Measurements from ENCODE around the gene LARP1B.
"Not testable (repeated sequence)": the region's sequence is repeated elsewhere in the genome, so short reads cannot be mapped to it uniquely, and the experiment has no call there.

LARP1B gene

DNA sequence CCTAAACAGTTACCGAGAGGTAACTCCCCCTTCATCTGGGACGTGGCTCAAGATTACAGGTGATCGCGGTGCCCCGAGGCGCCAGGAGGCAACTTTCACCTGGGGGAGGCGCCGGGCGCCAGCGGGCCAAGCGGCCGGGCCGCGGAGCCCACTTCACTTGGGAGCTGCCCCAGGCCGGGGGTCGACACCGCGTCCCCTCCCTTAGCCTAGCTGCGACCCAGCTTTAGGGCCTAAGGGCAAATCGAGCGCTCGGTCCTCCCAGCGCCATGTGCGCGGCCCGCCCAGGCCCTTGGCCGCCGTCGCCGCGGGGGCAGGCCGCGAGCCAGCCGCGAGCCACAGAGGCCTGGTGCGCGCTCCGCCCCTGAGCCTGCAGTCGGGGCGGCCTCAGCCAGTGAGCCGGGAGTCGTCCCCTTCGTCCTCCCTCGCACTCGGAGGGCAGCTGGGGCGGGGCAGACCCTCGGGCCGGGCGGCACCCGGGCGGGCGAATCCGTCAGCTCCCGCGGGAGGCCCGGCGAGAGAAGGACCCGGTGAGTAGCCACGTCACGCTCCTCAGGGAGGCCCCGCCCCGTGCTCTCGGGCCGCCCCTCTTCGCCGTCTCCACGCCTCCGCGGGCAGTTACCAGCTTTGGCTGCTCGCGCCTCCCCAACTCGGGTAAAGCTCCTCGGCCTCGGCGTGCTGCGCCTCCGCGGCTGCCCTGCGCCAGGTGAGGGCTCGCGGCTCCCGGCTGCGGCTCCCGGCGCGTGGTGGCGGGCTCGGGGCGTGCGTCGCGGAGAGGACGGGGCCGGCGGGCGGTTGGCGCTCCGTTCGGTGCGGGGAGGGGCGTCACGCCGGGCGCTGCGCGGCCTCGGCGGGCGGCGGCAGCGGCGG lies at the start of gene LARP1B:
Gene LARP1B (plus strand): TSS at position 614 of the 867 bp plus-strand sequence. CDS start 13,640 bp downstream, outside the sequence.
- peak; percentile 95 for DNase-seq

DNA sequence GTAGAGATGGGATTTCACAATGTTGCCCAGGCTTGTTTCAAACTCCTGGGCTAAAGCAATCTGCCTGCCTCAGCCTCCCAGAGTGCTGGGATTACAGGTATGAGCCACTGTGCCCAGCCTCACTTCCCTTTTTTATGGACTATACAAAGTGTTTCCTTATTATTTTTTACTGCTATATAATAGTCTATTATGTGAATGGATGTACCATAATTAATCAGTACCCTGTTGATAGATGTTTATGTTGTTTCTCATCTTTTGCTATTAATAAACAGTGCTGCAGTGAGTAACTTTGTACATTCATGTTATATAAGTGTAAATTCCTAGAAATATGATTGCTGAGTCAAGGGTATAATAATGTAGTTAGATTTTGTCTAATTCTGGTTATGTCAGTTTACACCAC lies 35.8 kb upstream of the LARP1B start:
- DNase-seq: no peak

DNA sequence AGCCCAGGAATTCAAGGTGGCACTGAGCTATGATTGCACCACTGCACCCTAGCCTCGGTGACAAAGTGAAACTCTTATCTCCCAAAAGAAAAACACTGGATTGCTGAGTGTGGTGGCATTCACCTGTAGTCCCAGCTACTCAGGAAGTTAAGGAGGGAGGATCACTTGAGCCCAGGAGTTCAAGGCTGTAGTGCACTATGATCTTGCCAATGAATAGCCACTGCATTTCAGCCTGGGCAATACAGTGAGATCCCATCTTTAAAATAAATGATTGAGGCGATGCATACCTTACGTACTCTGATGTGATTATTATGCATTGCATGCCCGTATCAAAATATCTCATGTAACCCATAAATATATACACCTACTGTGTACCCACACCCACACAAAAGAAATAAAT lies 31.2 kb upstream of the LARP1B start:
- DNase-seq: no peak

DNA sequence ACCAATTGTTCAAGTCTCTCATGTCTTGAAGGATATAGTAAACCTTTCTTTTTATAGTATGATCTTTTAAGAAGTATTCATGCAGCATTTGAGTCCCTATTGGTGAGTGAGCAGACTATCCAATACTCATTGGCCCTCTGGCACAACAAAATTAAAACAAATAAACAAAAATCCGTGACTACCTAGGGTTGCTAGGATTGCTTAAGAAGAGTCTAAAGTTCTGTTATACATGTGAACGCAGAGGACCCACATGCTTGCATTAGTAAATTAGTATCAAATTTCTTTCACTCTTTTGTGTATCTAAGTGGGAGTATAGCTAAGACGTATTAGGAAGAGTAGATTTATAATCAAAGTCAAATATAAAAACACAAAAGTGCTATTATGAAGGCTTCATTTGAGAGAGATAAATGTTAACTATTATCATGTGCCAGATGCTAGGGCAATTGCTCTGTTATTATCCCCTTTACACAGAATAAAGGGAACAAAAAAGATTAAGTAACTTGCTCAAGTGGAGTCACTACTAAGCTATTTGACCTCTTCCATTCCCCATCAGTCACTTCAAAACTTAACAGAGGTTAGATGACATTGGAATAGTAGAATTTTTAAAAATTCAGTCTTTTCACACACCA lies 29.2 kb upstream of the LARP1B start:
- DNase-seq: peak; percentile 49

DNA sequence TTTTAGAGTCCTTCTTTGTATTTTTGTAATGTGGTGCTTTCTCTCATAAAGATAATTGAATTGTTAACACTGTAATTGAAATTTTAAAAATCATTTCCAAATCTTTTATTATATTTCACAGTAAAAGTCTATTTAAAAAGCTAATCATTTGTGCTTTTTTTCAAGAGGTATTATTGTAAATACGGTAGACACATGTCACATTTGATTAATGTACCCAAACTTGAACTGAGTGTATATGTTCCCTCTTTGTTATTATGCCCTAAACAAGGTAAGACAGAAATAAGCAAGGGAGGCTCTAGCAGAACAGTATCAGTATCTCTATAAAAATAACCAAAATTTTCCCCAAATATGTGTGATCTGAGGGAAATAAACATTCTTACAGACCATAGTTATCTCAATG lies 21.5 kb upstream of the LARP1B start:
- no peak for DNase-seq

DNA sequence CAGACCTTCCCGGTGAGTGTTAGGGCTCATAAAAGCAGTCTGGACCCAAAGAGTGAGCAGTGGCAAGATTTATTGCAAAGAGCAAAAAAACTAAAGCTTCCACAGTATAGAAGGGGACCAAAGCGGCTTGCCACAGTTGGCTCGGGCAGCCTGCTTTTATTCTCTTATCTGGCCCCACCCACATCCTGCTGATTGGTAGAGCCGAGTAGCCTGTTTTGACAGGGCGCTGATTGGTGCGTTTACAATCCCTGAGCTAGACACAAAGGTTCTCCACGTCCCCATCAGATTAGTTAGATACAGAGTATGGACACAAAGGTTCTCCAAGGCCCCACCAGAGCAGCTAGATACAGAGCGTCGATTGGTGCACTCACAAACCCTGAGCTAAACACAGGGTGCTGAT lies 14.1 kb upstream of the LARP1B start:
- not testable (repeated sequence) for DNase-seq

DNA sequence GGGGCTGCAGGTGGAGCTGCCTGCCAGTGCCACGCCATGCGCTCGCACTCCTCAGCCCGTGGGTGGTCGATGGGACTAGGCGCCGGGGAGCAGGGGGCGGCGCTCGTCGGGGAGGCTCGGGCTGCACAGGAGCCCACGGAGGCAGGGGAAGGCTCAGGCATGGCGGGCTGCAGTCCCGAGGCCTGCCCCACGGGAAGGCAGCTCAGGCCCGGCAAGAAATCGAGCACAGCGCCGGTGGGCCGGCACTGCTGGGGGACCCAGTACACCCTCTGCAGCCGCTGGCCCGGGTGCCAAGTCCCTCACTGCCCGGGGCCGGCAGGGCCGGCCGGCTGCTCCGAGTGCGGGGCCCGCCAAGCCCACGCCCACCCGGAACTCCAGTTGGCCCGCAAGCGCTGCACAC lies 13.6 kb upstream of the LARP1B start:
- DNase-seq: not testable (repeated sequence)

DNA sequence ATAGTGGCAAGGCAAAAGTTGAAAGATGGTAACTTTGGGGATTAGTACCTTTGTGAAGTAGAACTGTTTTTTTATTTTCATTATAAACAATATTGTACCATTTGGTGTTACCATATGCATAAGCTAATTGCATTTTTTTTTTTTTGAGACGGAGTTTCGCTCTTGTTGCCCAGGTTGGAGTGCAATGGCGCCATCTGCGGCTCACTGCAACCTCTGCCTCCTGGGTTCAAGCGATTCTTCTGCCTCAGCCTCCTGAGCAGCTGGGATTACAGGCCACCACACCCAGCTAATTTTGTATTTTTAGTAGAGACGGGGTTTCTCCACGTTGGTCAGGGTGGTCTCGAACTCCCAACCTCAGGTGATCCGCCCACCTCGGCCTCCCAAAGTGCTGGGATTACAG lies 9.9 kb upstream of the LARP1B start:
- DNase-seq: not testable (repeated sequence)

DNA sequence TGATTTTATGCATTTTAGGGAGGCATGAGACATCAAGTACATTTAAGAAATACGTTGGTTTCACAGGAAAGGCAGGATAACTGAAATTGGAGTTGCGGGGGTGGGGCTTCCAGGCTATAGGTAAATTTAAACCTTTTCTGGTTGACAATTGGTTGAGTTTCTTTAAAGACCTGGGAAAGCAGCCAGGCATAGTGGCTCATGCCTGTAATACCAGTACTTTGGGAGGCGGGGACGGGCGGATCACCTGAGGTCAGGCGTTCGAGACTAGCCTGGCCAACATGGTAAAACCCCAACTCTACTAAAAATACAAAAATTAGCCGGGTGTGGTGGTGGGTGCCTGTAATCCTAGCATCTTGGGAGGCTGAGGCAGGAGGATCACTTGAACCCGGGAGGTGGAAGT lies 6.2 kb upstream of the LARP1B start:
- not testable (repeated sequence) for DNase-seq

DNA sequence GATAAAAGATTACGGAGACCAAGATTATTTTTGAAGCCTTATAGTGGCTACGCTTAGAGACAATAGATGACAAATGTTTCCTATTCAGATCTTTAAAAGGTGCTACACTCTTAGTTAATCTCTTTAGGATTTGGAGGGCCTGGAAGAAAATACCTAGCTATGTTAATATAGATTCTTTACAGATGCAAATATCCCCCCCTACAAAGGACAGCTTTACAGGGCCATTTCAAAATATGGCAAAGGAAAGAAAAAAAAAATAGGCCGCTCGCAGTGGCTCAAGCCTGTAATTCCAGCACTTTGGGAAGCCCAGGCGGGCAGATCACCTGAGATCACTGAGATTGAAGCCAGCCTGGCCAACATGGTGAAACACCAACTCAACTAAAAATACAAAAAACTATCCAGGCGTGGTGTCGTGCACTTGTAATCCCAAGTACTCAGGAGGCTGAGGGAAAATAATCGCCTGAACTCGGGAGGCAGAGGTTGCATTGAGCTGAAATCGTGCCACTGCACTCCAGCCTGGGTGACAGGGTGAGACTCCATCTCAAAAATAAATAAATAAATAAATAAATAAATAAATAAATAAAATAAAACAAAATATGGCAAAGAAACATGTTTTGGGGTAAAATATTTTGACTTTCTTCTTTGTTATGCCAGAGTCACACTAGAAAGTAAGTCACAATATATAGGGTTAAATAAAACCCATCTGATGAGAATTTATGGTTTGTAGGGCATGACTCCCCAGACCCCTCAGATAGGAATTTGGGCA lies 5.5 kb upstream of the LARP1B start:
- not testable (repeated sequence) for DNase-seq

DNA sequence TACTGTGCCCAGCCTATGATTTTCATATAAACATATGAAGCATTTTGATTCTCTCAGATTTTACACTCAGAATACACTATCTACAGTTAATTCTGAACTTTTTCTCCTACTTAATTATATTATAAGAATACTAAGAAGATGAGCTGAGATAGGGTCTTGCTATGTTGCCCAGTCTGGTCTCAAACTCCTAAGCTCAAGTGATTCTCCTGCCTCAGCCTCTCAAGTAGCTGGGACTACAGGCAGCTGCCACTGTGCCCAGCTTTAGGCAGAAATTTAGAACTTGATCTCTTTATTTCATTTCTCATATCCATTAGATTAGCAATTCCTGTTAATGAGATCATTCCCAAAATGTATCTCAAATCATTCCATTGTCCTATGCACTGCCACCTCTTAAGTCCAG lies 4.7 kb upstream of the LARP1B start:
- no peak for DNase-seq

DNA sequence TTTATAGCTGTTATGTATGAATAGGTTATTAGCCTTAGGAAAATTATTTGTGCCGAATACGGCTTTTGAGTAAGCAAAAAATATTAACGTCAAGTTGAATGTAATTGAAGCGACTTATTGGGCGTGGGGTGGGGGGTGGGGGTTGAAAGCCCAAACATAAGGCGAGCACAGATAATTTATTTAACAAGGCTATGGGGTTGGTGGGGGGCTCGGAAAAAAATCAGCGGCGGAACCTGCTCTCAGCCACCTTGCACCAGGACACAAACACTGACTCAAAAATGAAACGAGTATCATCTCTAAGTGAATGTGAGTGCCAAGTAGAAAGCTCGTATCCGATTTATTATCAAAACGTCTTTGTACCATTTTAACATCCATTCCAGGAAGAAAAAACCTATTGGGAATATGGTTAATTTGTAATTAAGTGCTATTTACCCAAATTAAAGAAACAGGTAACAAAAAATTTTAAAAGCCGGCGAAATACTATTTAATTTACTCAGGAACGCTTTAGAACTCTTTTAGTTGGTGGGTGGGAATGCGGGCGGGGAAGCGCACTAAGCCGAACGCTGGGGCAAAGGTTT lies 902 bp upstream of the LARP1B start:
- DNase-seq: no peak

DNA sequence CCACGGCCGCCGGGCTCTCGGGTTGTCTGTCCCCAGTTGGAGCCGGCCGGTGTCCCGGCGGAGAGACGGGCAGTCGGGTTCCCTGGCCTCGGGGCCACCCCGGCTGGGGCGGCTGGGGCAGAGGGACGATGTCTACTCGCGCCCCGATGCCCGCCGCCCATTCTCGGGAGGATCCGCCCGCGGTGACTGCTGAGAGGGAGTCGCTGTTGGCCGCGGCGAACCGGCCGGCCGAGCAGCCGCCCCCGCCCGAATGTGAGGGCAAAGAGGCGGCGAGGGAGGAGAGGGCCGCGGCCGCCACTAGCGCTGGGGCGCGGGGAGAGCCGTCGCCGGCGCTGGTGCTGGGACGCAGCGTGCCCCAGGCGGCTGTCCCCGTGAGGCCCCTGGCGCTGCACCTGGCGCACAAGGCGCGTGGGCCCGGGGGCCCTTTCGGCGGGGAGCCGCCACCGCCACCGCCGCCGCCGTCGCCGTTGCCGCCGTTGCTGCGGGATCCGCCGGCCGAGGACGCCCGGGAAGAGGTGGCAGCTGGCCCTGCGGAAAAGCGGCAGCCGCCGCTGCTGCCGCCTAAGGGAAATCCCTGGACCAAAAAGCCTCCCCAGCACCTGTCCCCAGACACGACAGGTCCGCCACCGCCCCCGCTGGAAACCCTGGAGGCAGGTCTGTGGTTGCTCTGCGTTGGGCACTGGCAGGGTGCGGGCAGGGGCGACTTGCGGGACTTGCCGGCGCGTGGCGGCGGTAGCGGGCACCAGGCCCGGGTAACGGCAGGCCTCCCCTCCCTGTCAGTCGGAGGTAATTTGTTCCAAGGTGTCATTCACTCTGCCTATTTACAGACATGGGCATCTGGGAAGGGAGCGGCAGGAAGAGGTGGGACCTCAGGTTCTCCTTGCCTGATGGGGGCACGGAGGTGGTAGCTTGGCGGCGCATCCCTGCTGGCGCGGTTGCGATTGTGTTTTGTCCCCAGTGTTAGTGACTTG lies 739 bp downstream of the LARP1B start:
- DNase-seq: peak; percentile 73

DNA sequence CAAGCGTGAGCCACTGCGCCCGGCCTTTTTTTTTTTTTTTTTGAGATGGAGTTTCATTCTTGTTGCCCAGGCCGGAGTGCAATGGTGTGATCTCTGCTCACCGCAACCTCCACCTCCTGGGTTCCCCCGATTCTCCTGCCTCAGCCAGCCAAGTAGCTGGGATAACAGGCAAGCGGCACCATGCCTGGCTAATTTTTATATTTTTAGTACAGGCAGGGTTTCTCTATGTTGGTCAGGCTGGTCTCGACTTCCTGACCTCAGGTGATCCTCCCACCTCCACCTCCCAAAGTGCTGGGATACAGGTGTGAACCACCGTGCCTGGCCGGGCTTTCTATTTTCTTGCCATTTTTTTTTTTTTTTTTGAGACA lies 5.3 kb downstream of the LARP1B start:
- not testable (repeated sequence) for DNase-seq

DNA sequence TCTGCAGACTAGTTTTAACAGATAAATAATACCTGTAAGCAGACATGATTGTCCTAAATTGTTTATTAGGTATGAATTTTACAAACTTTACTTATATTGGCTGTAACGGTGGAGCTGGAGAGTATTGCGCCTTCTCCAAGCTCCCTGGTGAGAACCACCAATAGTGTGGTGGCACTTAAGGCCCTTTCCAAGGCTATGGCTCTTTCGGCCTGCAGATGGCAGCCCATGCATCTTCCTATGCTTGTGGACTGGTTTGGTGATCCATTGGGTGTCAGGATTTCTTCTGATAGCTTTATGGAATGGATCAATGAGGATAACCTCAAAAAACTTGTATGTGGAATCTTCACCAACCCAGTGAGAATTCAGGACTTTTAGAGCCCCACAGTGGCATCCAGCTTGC lies 7.8 kb downstream of the LARP1B start:
- DNase-seq: no peak

DNA sequence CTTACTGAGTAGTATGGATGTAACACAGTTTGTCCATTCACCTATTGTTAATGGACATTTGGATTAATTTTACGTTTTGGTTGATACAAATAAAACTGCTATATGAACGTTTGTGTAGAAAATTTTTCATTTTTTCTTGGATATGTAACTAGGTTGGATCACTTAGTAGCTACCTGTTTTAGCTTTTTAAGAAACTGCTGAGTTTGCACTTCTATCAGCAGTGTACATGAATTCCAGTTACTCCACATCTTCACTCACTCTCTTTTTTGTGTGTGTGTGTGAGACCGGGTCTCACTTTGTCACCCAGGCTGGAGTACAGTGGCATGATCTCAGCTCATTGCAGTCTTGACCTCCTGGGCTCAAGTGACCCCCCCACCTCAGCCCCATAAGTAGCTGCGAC lies 15.4 kb downstream of the LARP1B start:
- DNase-seq: no peak

DNA sequence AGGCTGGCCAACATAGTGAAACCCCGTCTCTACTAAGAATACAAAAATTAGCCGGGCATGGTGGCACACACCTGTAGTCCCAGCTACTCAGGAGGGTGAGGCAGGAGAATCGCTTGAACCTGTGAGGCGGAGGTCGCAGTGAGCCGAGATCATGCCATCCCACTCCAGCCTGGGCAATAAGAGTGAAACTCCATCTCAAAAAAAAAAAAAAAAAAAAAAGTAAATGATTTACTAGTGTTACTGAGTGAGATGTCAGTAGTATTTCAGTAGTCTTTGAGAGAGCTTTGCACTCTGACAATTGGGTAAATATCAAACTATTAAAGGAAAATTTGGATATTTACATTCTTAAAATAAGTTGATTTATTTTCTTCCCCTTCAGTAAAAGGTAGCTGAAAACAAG lies 34.2 kb downstream of the LARP1B start:
- not testable (repeated sequence) for DNase-seq

DNA sequence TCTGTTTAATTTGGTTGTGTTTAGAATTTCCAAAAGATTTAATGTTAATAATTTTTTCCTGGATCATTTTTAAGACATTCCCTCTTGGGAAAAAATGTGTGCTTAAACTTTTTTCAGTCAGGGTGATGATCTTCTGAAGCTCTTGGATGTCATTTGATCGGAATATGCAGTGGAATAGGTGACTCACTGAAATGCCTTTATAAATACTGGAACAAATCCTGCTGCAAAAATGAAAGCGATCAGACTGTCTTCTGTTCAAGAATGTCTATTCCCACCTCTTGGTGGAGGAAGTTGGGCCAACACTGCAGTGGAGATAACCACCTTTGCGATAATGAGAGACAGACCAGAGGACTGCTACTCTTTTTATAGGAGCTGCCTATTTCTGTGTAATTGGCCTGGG lies 46.7 kb downstream of the LARP1B start:
- no peak for DNase-seq

DNA sequence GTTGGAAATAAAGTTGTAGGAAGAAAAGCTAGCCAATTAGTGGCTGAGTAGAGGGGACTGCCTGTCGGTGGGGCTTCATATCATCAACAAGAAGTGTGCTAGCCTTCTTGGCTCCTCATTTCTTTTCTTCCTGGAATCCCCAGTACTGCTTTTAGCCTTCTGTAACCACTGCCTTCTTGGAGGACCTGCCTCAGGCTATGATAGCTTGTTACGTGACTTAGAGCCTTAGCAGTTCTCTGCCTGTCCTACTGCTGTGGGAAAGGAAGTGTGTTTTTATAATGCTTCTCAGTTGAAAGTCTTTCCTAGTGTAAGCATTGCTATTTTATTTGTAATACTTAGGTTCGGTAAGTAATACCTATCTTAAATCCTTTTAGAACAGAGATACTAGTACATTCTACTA lies 61.9 kb downstream of the LARP1B start:
- DNase-seq: no peak

DNA sequence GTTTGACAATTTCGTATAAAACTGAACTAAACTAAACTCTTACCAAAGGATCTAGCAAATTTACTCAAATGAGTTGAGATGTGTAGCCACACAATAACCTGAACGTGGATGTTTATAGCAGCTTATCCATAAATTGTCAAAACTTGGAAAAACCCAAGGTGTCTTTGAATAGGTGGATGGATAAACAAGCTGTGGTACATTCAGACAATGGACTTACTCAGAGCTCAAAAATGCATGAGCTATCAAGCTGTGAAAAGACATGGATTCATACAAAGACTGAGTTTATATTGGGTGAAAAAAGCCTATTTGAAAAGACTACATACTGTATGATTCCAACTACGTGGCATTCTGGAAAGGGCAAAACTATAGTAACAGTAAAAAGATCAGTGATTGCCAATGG lies 69.5 kb downstream of the LARP1B start:
- DNase-seq: no peak

DNA sequence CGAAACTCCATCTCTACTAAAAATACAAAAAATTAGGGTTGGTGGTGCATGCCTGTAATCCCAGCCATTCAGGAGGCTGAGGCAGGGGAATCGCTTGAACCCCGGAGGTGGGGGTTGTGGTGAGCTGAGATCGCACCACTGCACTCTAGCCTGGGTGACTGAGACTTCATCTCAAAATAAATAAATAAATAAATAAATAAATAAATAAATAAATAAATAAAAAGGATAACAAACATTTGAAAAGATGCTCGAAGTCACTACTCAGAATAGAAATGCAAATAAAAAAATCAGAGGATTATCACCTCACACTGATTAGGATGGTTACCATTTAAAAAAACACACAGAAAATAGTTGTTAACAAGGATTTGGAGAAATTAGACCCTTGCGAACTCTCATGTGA lies 73.8 kb downstream of the LARP1B start:
- no peak for DNase-seq

DNA sequence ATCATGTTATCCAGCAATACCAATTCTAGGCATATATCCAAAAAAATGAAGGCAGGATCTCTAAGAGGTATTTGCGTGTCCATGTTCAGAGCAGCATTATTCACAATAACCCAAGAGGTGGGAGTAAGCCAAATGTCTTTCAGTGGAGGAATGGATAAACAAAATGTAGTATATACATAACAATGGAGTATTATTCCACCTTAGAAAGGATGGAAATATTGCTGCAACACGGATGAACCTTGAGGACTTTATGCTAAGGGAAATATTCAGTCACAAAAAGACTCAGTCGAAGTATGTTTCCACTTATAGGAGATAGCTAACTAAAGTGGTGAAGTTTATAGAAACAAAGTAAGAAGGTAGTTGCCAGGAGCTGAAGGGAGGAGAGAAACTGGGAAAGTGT lies 74.3 kb downstream of the LARP1B start:
- DNase-seq: no peak

Measured in NCI-H146 (cell line).